Endothelial cell of umbilical vein (primary cell): ENCODE data around the gene SMARCD1. TPM values are rescaled to one million over a fixed set of nuclear protein-coding genes. Genes with fewer than 3 reads are reported as not detected.

Experiments
- BruUV-seq: library from RNA; stranded (reverse); fragments of 400-500 nt; replicated peaks from 2 replicates; lab custom pipeline; 2021; lab: Mats Ljungman, UMichigan
- CTCF ChIA-PET: fragments of 300-600, 350-600 bp; sonication (Branson Sonifier 250); formaldehyde crosslinking; loops from one replicate; lab custom pipeline; 2021; ENCODE audit warnings: antibody characterized with exemption, inconsistent platforms; lab: Charles Lee
- POLR2A ChIA-PET: fragments of 300-600, 350-600 bp; sonication (Branson Sonifier 250); formaldehyde crosslinking; loops from one replicate; lab custom pipeline; 2021; ENCODE audit warnings: antibody characterized with exemption, inconsistent platforms; lab: Charles Lee
- DNase-seq: peaks from one replicate; pipeline ENCODE4 v3.0.0-alpha.2; 2011; ENCODE audit warnings: low read depth, low spot score
- FAIRE-seq: peaks from 2 replicates; lab custom pipeline; 2011; peaks lifted over from hg19 to GRCh38; lab: Jason Lieb, UNC
- H2AFZ ChIP-seq: 2 replicates; pipeline ENCODE4 v1.6.0; 2012; ENCODE audit warnings: low read depth, low read length, control low read depth, inconsistent platforms
- H3K27ac ChIP-seq: 2 replicates; pipeline ENCODE4 v1.5.1; 2011; ENCODE audit warnings: low read depth, mild to moderate bottlenecking, control low read depth, low read length, moderate library complexity; ENCODE audit not compliant: insufficient read depth
- H3K27me3 ChIP-seq, 2 experiments: 2 replicates each; pipeline versions ENCODE4 v1.6.0 to v1.6.1; 2011; ENCODE audit warnings: low read length in 2 of 2, mixed read lengths in 1 of 2; ENCODE audit not compliant: control insufficient read depth in 2 of 2, insufficient read depth in 2 of 2
- H3K36me3 ChIP-seq, 2 experiments: 2 replicates in 1 of 2; 3 replicates in 1 of 2; pipeline ENCODE4 v1.5.1; 2011; ENCODE audit warnings: low read length in 2 of 2, mild to moderate bottlenecking in 1 of 2, moderate library complexity in 1 of 2; ENCODE audit not compliant: control insufficient read depth in 2 of 2, insufficient read depth in 2 of 2; ENCODE audit errors: extremely low read depth in 1 of 2
- H3K4me1 ChIP-seq: 3 replicates; pipeline ENCODE4 v1.5.1; 2011; ENCODE audit warnings: mild to moderate bottlenecking, low read length; ENCODE audit not compliant: control insufficient read depth, insufficient read depth; ENCODE audit errors: extremely low read depth
- H3K4me2 ChIP-seq: 2 replicates; pipeline ENCODE4 v1.6.1; 2011; ENCODE audit warnings: low read length, control low read depth, mixed read lengths; ENCODE audit not compliant: insufficient read depth
- H3K4me3 ChIP-seq, 3 experiments: fragments of 200-600 bp in 1 of 3; sonication (generic), shearing (Covaris generic) in 1 of 3; replicated peaks in 1 of 3; 2 replicates each; pipeline ENCODE4 v1.5.1; 2011 to 2016; ENCODE audit warnings: control low read depth in 3 of 3, low read length in 3 of 3, mild to moderate bottlenecking in 2 of 3, inconsistent platforms in 1 of 3, low read depth in 1 of 3, moderate library complexity in 1 of 3; ENCODE audit not compliant: insufficient read depth in 1 of 3
- H3K79me2 ChIP-seq: 2 replicates; pipeline ENCODE4 v1.6.0; 2012; ENCODE audit warnings: low read length, inconsistent platforms; ENCODE audit not compliant: control insufficient read depth, insufficient read depth
- H3K9ac ChIP-seq: replicated peaks from 2 replicates; pipeline ENCODE3; 2011; ENCODE audit warnings: low read length, control low read depth; ENCODE audit not compliant: insufficient read depth; ENCODE audit errors: extremely low read depth
- H3K9me1 ChIP-seq: replicated peaks from 3 replicates; pipeline ENCODE4 v1.6.0; 2011; ENCODE audit warnings: mild to moderate bottlenecking, low read length; ENCODE audit not compliant: control insufficient read depth, insufficient read depth; ENCODE audit errors: extremely low read depth
- H3K9me3 ChIP-seq: replicated peaks from 2 replicates; pipeline ENCODE4 v1.5.1; 2012; ENCODE audit warnings: low read length, inconsistent platforms; ENCODE audit not compliant: control insufficient read depth, insufficient read depth
- H4K20me1 ChIP-seq: replicated peaks from 2 replicates; pipeline ENCODE3; 2011; ENCODE audit warnings: mild to moderate bottlenecking, low read length; ENCODE audit not compliant: control insufficient read depth, insufficient read depth; ENCODE audit errors: extremely low read depth
- EZH2 ChIP-seq: IDR thresholded peaks from 2 replicates; pipeline ENCODE4 v1.6.1; 2012; ENCODE audit warnings: borderline replicate concordance, low read depth, mild to moderate bottlenecking, moderate library complexity, low read length, inconsistent platforms; ENCODE audit not compliant: severe bottlenecking
- FOS ChIP-seq: IDR thresholded peaks from 2 replicates; pipeline ENCODE4 v1.6.1; 2011; ENCODE audit warnings: mild to moderate bottlenecking, low read length, moderate library complexity, borderline replicate concordance; ENCODE audit not compliant: insufficient read depth
- JUN ChIP-seq: IDR thresholded peaks from 2 replicates; pipeline ENCODE4 v1.6.1; 2011; ENCODE audit warnings: borderline replicate concordance, low read depth; ENCODE audit not compliant: insufficient read length, insufficient read depth
- dilution Hi-C: fragments of 300-500 bp; cut with MboI; formaldehyde crosslinking; loops from one replicate; pipeline ENCODE4 v1.15.0; 2019; ENCODE audit warnings: low sequenced_read_pairs; ENCODE audit not compliant: extremely low pct_ligation_motif_present
- intact Hi-C: fragments of 100-400 bp; cut with micrococcal nuclease; formaldehyde crosslinking; loops from one replicate; pipeline ENCODE4 v1.10.0; 2022
- polyA plus RNA-seq, 4 experiments: library from polyadenylated mRNA; depleted of rRNA in 3 of 4; stranded (reverse) in 3 of 4; unstranded in 1 of 4; fragments of >200 nt; gene quantifications; 2 replicates each; pipeline versions ENCODE4 v1.2.1 to v1.2.3, GENCODE V29; 2011 to 2012; ENCODE audit warnings: missing spikeins in 1 of 4
- total RNA-seq: library from RNA; stranded (reverse); gene quantifications from 2 replicates; pipeline ENCODE4 v1.2.3, GENCODE V29; 2021
- TF ChIP-seq, protein P1 (sequence below), 2 donors: IDR thresholded peaks; 1 replicate in 1 of 2; 2 replicates in 1 of 2; pipeline ENCODE4 v1.5.1; 2011; ENCODE audit warnings: low read length in 2 of 2, mild to moderate bottlenecking in 2 of 2, moderate library complexity in 2 of 2, control low read depth in 1 of 2, inconsistent platforms in 1 of 2, low read depth in 1 of 2; ENCODE audit not compliant: insufficient read depth in 1 of 2; ENCODE audit errors: extremely low read depth in 1 of 2

SMARCD1 gene
- total and polyA plus RNA-seq, 2 donors (not counting 3 experiments of a cell fraction or from before 2014, with no cell fraction given) = 86.6 to 94.2 TPM

- Histone ChIP-seq H3K79me2 (no peaks in the 10 kb centered on the region), H3K9ac (no peak overlapping the region), H3K27me3 (no peaks in the 10 kb centered on the region), H3K4me3 (no peak overlapping the region), H3K4me1 (no peaks in the 10 kb centered on the region), H4K20me1 (no peaks in the 10 kb centered on the region), H2AFZ (no peak overlapping the region), H3K4me2 (no peak overlapping the region), H3K9me3 (no peaks in the 10 kb centered on the region), H3K27ac (no peak overlapping the region), H3K9me1 (no peaks in the 10 kb centered on the region), H3K36me3 (peaks cover 11 to 30% of the 10 kb centered on the region in 2 experiments)
- ChIA-PET POLR2A (interaction anchor here (0.7 kb wide), 1 partner anchor 12 kb away, joined by 5 read pairs; no protein-coding TSS in a partner anchor), CTCF (interaction anchor here (0.6 to 6.4 kb wide), 8 partner anchors 9 to 212 kb away, joined by 3 to 80 read pairs (median 6); partner anchors contain the start of genes COX14 and SMARCD1)
- TF ChIP-seq FOS (no peak), EZH2 (no peak)
- TF ChIP-seq, protein P1, sequence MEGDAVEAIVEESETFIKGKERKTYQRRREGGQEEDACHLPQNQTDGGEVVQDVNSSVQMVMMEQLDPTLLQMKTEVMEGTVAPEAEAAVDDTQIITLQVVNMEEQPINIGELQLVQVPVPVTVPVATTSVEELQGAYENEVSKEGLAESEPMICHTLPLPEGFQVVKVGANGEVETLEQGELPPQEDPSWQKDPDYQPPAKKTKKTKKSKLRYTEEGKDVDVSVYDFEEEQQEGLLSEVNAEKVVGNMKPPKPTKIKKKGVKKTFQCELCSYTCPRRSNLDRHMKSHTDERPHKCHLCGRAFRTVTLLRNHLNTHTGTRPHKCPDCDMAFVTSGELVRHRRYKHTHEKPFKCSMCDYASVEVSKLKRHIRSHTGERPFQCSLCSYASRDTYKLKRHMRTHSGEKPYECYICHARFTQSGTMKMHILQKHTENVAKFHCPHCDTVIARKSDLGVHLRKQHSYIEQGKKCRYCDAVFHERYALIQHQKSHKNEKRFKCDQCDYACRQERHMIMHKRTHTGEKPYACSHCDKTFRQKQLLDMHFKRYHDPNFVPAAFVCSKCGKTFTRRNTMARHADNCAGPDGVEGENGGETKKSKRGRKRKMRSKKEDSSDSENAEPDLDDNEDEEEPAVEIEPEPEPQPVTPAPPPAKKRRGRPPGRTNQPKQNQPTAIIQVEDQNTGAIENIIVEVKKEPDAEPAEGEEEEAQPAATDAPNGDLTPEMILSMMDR (IDR thresholded peaks at IDR 0.05; ENCODE audit: extremely low read depth in 1 of 2, insufficient read depth in 1 of 2, low read depth in 1 of 2, low read length in 2 of 2) = peak; percentile 19 to 45
- FAIRE-seq (peak; percentile 73), DNase-seq (peak; percentile 22)
- no TSS peak for BruUV-seq
- dilution Hi-C loops (no loop called here), intact Hi-C loops (no loop called here)
Measured at GRCh38 chr12:50101663-50102062, 16.5 kb downstream of the SMARCD1 start.

- Histone ChIP-seq H3K9me1 (no peaks in the 10 kb centered on the region), H3K4me2 (no peak overlapping the region), H3K36me3 (peaks cover 7 to 26% of the 10 kb centered on the region in 2 experiments), H4K20me1 (no peaks in the 10 kb centered on the region), H3K4me3 (no peak overlapping the region), H3K9ac (no peak overlapping the region), H3K79me2 (no peaks in the 10 kb centered on the region), H3K27ac (no peak overlapping the region), H3K9me3 (no peaks in the 10 kb centered on the region), H3K27me3 (no peaks in the 10 kb centered on the region), H2AFZ (no peak overlapping the region), H3K4me1 (no peaks in the 10 kb centered on the region)
- TF ChIP-seq JUN = no peak
- ChIA-PET CTCF (interaction anchor here (0.8 to 6.4 kb wide), 6 partner anchors 9 to 212 kb away, joined by 3 to 80 read pairs (median 7); partner anchors contain the start of genes COX14 and SMARCD1), POLR2A (no interaction called here)
- dilution Hi-C loops = no loop called here
- FAIRE-seq = no peak
- BruUV-seq = no TSS peak
- intact Hi-C loops = no loop called here
- DNase-seq = no peak
Measured at GRCh38 chr12:50102131-50102531, 17.0 kb downstream of the SMARCD1 start.
